IMR-90 (cell line): Measurements from ENCODE around the gene ZNF398. TPM values are rescaled to one million over a fixed set of nuclear protein-coding genes. Genes with fewer than 3 reads are reported as not detected.

Source experiments
- ATAC-seq: fragments of 200-7000 bp; cut with Tn5 transposase; 2 replicates; pipeline ENCODE4 v1.9.1; 2020; ENCODE audit warnings: low read depth, mild to moderate bottlenecking, moderate library complexity
- BruUV-seq: library from RNA; stranded (reverse); fragments of 400-500 nt; replicated peaks from 2 replicates; lab custom pipeline; 2021; lab: Mats Ljungman, UMichigan
- CTCF ChIA-PET: fragments of 300-600 bp; formaldehyde crosslinking; extraction: SDS; loops from one replicate; lab custom pipeline; 2021; ENCODE audit warnings: antibody characterized with exemption; lab: Yijun Ruan, JAX
- POLR2A ChIA-PET: fragments of 300-600 bp; sonication (Branson Sonifier 250); formaldehyde crosslinking; loops from one replicate; lab custom pipeline; 2022; ENCODE audit warnings: antibody characterized with exemption; ENCODE audit not compliant: unreplicated experiment; lab: Charles Lee
- DNase-seq: peaks from one replicate; pipeline ENCODE4 v3.0.0; 2013
- H2AFZ ChIP-seq: replicated peaks from 2 replicates; pipeline ENCODE3; 2013; ENCODE audit warnings: low read length, mild to moderate bottlenecking; ENCODE audit not compliant: poor library complexity
- H2AK5ac ChIP-seq: 2 replicates; pipeline ENCODE4 v1.6.1; 2013; ENCODE audit warnings: low read depth, low read length, inconsistent platforms
- H2AK9ac ChIP-seq: replicated peaks from 2 replicates; pipeline ENCODE3; 2013; ENCODE audit warnings: mild to moderate bottlenecking, low read depth, low read length, moderate library complexity; ENCODE audit not compliant: poor library complexity
- H2BK120ac ChIP-seq: 2 replicates; pipeline ENCODE4 v1.6.1; 2013; ENCODE audit warnings: low read depth, low read length, inconsistent platforms
- H2BK15ac ChIP-seq: 3 replicates; pipeline ENCODE4 v1.6.1; 2013; ENCODE audit warnings: low read depth, low read length, inconsistent platforms
- H2BK20ac ChIP-seq: 2 replicates; pipeline ENCODE4 v1.6.1; 2013; ENCODE audit warnings: low read depth, mild to moderate bottlenecking, inconsistent platforms, low read length, moderate library complexity
- H2BK5ac ChIP-seq: 2 replicates; pipeline ENCODE4 v1.6.1; 2013; ENCODE audit warnings: mild to moderate bottlenecking, low read depth, low read length, inconsistent platforms; ENCODE audit not compliant: poor library complexity, severe bottlenecking
- H3K14ac ChIP-seq: replicated peaks from 2 replicates; pipeline ENCODE4 v1.6.1; 2013; ENCODE audit warnings: low read depth, low read length, inconsistent platforms
- H3K18ac ChIP-seq: 2 replicates; pipeline ENCODE4 v1.6.1; 2013; ENCODE audit warnings: low read depth, low read length, control low read depth
- H3K23ac ChIP-seq: 2 replicates; pipeline ENCODE4 v1.6.1; 2013; ENCODE audit warnings: low read depth, low read length, inconsistent platforms
- H3K27ac ChIP-seq: 2 replicates; pipeline ENCODE4 v1.5.1; 2013; ENCODE audit warnings: mild to moderate bottlenecking, control low read depth, low read length; ENCODE audit not compliant: insufficient read depth
- H3K27me3 ChIP-seq: 2 replicates; pipeline ENCODE4 v1.6.1; 2013; ENCODE audit warnings: low read length; ENCODE audit not compliant: control insufficient read depth, insufficient read depth
- H3K36me3 ChIP-seq: 2 replicates; pipeline ENCODE4 v1.6.1; 2013; ENCODE audit warnings: low read length, mixed read lengths; ENCODE audit not compliant: control insufficient read depth, insufficient read depth
- H3K4ac ChIP-seq: 2 replicates; pipeline ENCODE4 v1.6.1; 2013; ENCODE audit warnings: low read depth, low read length, inconsistent platforms
- H3K4me1 ChIP-seq: 2 replicates; pipeline ENCODE4 v1.6.1; 2013; ENCODE audit warnings: low read length, mixed read lengths; ENCODE audit not compliant: control insufficient read depth, insufficient read depth
- H3K4me2 ChIP-seq: 2 replicates; pipeline ENCODE4 v1.6.1; 2013; ENCODE audit warnings: low read depth, mild to moderate bottlenecking, control low read depth, low read length, moderate library complexity
- H3K4me3 ChIP-seq: 2 replicates; pipeline ENCODE4 v1.5.1; 2013; ENCODE audit warnings: low read depth, mild to moderate bottlenecking, control low read depth, low read length, moderate library complexity; ENCODE audit not compliant: insufficient read depth
- H3K56ac ChIP-seq: 2 replicates; pipeline ENCODE4 v1.6.1; 2013; ENCODE audit warnings: low read length, inconsistent platforms; ENCODE audit not compliant: insufficient read depth; ENCODE audit errors: extremely low read depth
- H3K79me1 ChIP-seq, 2 experiments: 2 replicates each; pipeline ENCODE4 v1.6.1; 2013; ENCODE audit warnings: low read length in 2 of 2, inconsistent platforms in 1 of 2, low read depth in 1 of 2
- H3K9ac ChIP-seq: 2 replicates; pipeline ENCODE4 v1.6.1; 2013; ENCODE audit warnings: low read depth, low read length, control low read depth
- H3K9me1 ChIP-seq: 2 replicates; pipeline ENCODE4 v1.6.1; 2013; ENCODE audit warnings: low read length, inconsistent platforms; ENCODE audit not compliant: insufficient read depth
- H3K9me3 ChIP-seq: 2 replicates; pipeline ENCODE4 v1.6.1; 2013; ENCODE audit warnings: low read length; ENCODE audit not compliant: control insufficient read depth, insufficient read depth
- H4K20me1 ChIP-seq: 2 replicates; pipeline ENCODE4 v1.6.1; 2013; ENCODE audit warnings: low read length, inconsistent platforms; ENCODE audit not compliant: insufficient read depth
- H4K5ac ChIP-seq: 2 replicates; pipeline ENCODE4 v1.6.1; 2013; ENCODE audit warnings: mild to moderate bottlenecking, low read depth, low read length, control low read depth
- H4K8ac ChIP-seq, 2 experiments: 2 replicates each; pipeline ENCODE4 v1.6.1; 2013; ENCODE audit warnings: low read depth in 2 of 2, low read length in 2 of 2, control low read depth in 1 of 2, inconsistent platforms in 1 of 2
- H4K91ac ChIP-seq: 2 replicates; pipeline ENCODE4 v1.6.1; 2013; ENCODE audit warnings: low read depth, low read length, inconsistent platforms; ENCODE audit not compliant: insufficient read depth
- CTCF ChIP-seq: conservative IDR thresholded peaks from 2 replicates; pipeline ENCODE4 v1.5.1; 2012; ENCODE audit warnings: mild to moderate bottlenecking, low read depth, low read length, improper control_type of control experiment
- MAFK ChIP-seq: IDR thresholded peaks from 2 replicates; pipeline ENCODE4 v1.6.1; 2012; ENCODE audit warnings: low read depth, low read length, improper control_type of control experiment
- MAZ ChIP-seq: IDR thresholded peaks from 2 replicates; pipeline ENCODE4 v1.6.1; 2012; ENCODE audit warnings: low read depth, mild to moderate bottlenecking, low read length, improper control_type of control experiment, moderate library complexity, borderline replicate concordance
- MXI1 ChIP-seq: IDR thresholded peaks from 2 replicates; pipeline ENCODE4 v1.6.1; 2012; ENCODE audit warnings: low read depth, mild to moderate bottlenecking, low read length, moderate library complexity, borderline replicate concordance
- RCOR1 ChIP-seq: IDR thresholded peaks from 2 replicates; pipeline ENCODE4 v1.6.1; 2012; ENCODE audit warnings: mild to moderate bottlenecking, low read length, improper control_type of control experiment; ENCODE audit not compliant: insufficient replicate concordance
- WGBS, 2 experiments: methylation state at CpG; one replicate each; pipeline versions ENCODE4 v1.1.5 to v1.1.7; 2013; ENCODE audit warnings: missing lambda C conversion rate in 2 of 2; ENCODE audit not compliant: insufficient read length in 1 of 2; ENCODE audit errors: extremely low coverage in 2 of 2; 5-methylcytosine and 5-hydroxymethylcytosine counted together
- dilution Hi-C: fragments of 300-500 bp; cut with HindIII; formaldehyde crosslinking; loops from one replicate; pipeline ENCODE4 v1.14.3; 2018; ENCODE audit warnings: low sequenced_read_pairs; ENCODE audit not compliant: unreplicated experiment
- in situ Hi-C: fragments of 300-500 bp; cut with MboI; formaldehyde crosslinking; loops from 3 replicates; pipeline ENCODE4 v1.14.3; 2019; ENCODE audit warnings: low sequenced_read_pairs, inconsistent platforms, mixed read lengths
- intact Hi-C: fragments of 100-400 bp; cut with micrococcal nuclease; formaldehyde crosslinking; loops from 2 replicates; pipeline ENCODE4 v1.10.0; 2022
- polyA plus RNA-seq, 3 experiments: library from polyadenylated mRNA; depleted of rRNA; stranded (reverse); fragments of >200 nt; gene quantifications; 2 replicates each; pipeline ENCODE4 v1.2.3, GENCODE V29; 2012; ENCODE audit warnings: low replicate concordance in 1 of 3
- total RNA-seq: library from RNA; depleted of rRNA; stranded (reverse); fragments of >200 nt; gene quantifications from 2 replicates; pipeline ENCODE4 v1.2.3, GENCODE V29; 2012

Gene ZNF398
- total and polyA plus RNA-seq, 2 of the 4 experiments (the other 2 are of a cell fraction): 5.7 to 7.9 TPM

DNA sequence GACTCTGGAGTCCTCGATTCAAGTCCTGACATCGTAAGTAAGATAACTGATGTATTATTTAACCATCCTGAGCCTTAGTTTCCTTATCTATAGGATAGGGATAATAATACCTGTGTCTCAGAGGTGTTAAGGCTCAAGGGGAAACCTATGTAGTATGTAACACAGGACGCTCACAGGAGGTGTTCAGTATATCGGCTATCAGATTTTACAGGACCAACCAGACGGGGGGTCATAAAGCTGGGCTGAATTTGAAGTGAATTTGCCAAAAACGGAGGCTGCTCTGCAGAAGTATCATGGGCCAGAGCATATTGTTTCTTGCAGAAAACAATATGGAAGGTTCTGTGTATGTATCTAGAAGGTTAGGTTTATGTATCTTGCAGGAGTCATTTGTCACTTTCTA, 37.0 kb downstream of the ZNF398 start:
- no peak for DNase-seq
- 0 out of 2 replicates have a peak overlapping the region, but pooled peaks have one; percentile 9 for H3K4me2 ChIP-seq
- intact Hi-C loops: no loop called here

More for the DNA sequence above, 37.0 kb downstream of the ZNF398 start:
- no CpG with 5 or more reads among the region's 6 CpGs for WGBS, 2 experiments
- no peak overlapping the region for H2AK5ac ChIP-seq
- no peak overlapping the region for H2AFZ ChIP-seq
- no peak overlapping the region for H3K18ac ChIP-seq
- no peak overlapping the region for H4K91ac ChIP-seq
- no peak overlapping the region for H4K5ac ChIP-seq
- peaks cover 4% of the 10 kb centered on the region; the same call in 1 of the 2 replicates for H4K20me1 ChIP-seq
- H3K56ac ChIP-seq: no peak overlapping the region
- no TSS peak for BruUV-seq
- no peak overlapping the region for H3K4me3 ChIP-seq
- H3K23ac ChIP-seq: no peak overlapping the region
- no peak overlapping the region for H3K9ac ChIP-seq
- peaks cover 7% of the 10 kb centered on the region for H3K36me3 ChIP-seq
- no peak overlapping the region for H2AK9ac ChIP-seq
- H2BK5ac ChIP-seq: no peak overlapping the region
- TF ChIP-seq CTCF (no peak), MXI1 (no peak), MAZ (no peak), MAFK (no peak), RCOR1 (no peak)
- ChIA-PET POLR2A (no interaction called here), CTCF (no interaction called here)
- ATAC-seq: peak; percentile 33
- H3K4me1 ChIP-seq: peaks cover 4% of the 10 kb centered on the region
- no peak overlapping the region for H3K4ac ChIP-seq
- no peaks in the 10 kb centered on the region for H3K27me3 ChIP-seq
- no peak overlapping the region for H3K14ac ChIP-seq
- H4K8ac ChIP-seq: no peak overlapping the region
- in situ Hi-C loops (no loop called here), dilution Hi-C loops (no loop called here)
- H3K9me1 ChIP-seq: peaks cover 4% of the 10 kb centered on the region
- no peak overlapping the region for H2BK15ac ChIP-seq
- H2BK120ac ChIP-seq: no peak overlapping the region
- no peak overlapping the region for H2BK20ac ChIP-seq
- H3K79me1 ChIP-seq: peaks cover 6 to 8% of the 10 kb centered on the region in 2 experiments; a peak in 2 of 4 replicates
- H3K9me3 ChIP-seq: no peaks in the 10 kb centered on the region
- no peak overlapping the region for H3K27ac ChIP-seq
